ENCODE data around the gene EIF3L.
A peak's percentile ranks its signal among the peaks of the same experiment; 100 is the strongest.

Gene EIF3L

GRCh38 chr22:37893583-37893983, 44.4 kb downstream of the EIF3L start:
- H3K79me2 ChIP-seq = no peaks in the 10 kb centered on the region
- H3K4me1 ChIP-seq = peaks cover 48% of the 10 kb centered on the region
- no peaks in the 10 kb centered on the region for H3K27me3 ChIP-seq (ENCODE audit: control insufficient read depth, insufficient read depth, low read length)
- H3K4me2 ChIP-seq (ENCODE audit: low read length) = peak overlapping the region; percentile 2
- H3K36me3 ChIP-seq (ENCODE audit: control insufficient read depth, insufficient read depth, low read length) = no peaks in the 10 kb centered on the region
- no peak overlapping the region for H2AFZ ChIP-seq
- H3K9me3 ChIP-seq (ENCODE audit: control insufficient read depth, low read length) = no peaks in the 10 kb centered on the region
- no peak overlapping the region for H3K4me3 ChIP-seq (ENCODE audit: low read depth, low read length)
- TF ChIP-seq CTCF (IDR thresholded peaks at IDR 0.05) = no peak
- peak overlapping the region; percentile 98 for H3K27ac ChIP-seq
- H3K9ac ChIP-seq = no peak overlapping the region

GRCh38 chr22:37894939-37895670, 45.9 kb downstream of the EIF3L start:
- no peak overlapping the region for H3K9ac ChIP-seq
- H3K27me3 ChIP-seq (ENCODE audit: control insufficient read depth, insufficient read depth, low read length) = no peaks in the 10 kb centered on the region
- no peaks in the 10 kb centered on the region for H3K36me3 ChIP-seq (ENCODE audit: control insufficient read depth, insufficient read depth, low read length)
- no peaks in the 10 kb centered on the region for H3K79me2 ChIP-seq
- H3K27ac ChIP-seq = peak overlapping the region; percentile 98
- no peak for TF ChIP-seq CTCF (IDR thresholded peaks at IDR 0.05)
- no peak overlapping the region for H2AFZ ChIP-seq
- H3K4me2 ChIP-seq (ENCODE audit: low read length) = peak overlapping the region; percentile 17
- peak overlapping the region; percentile 0 for H3K4me3 ChIP-seq (ENCODE audit: low read depth, low read length)
- peaks cover 48% of the 10 kb centered on the region for H3K4me1 ChIP-seq
- H3K9me3 ChIP-seq (ENCODE audit: control insufficient read depth, low read length) = no peaks in the 10 kb centered on the region

GRCh38 chr22:37896181-37896592, 47.0 kb downstream of the EIF3L start:
- no peak overlapping the region for H3K9ac ChIP-seq
- peaks cover 44% of the 10 kb centered on the region for H3K4me1 ChIP-seq

GRCh38 chr22:37896939-37897338, 47.7 kb downstream of the EIF3L start:
- no peak overlapping the region for H3K4me3 ChIP-seq (ENCODE audit: low read depth, low read length)
- no peaks in the 10 kb centered on the region for H3K9me3 ChIP-seq (ENCODE audit: control insufficient read depth, low read length)
- no peaks in the 10 kb centered on the region for H3K79me2 ChIP-seq
- H3K36me3 ChIP-seq (ENCODE audit: control insufficient read depth, insufficient read depth, low read length) = no peaks in the 10 kb centered on the region
- no peaks in the 10 kb centered on the region for H3K27me3 ChIP-seq (ENCODE audit: control insufficient read depth, insufficient read depth, low read length)
- no peak for TF ChIP-seq CTCF (IDR thresholded peaks at IDR 0.05)
- H3K9ac ChIP-seq = no peak overlapping the region
- peaks cover 38% of the 10 kb centered on the region for H3K4me1 ChIP-seq
- H3K27ac ChIP-seq = peak overlapping the region; percentile 98
- peak overlapping the region; percentile 2 for H2AFZ ChIP-seq
- H3K4me2 ChIP-seq (ENCODE audit: low read length) = peak overlapping the region; percentile 3

More at GRCh38 chr22:37896181-37896592, 47.0 kb downstream of the EIF3L start:
- H2AFZ ChIP-seq = peak overlapping the region; percentile 2
- no peaks in the 10 kb centered on the region for H3K27me3 ChIP-seq (ENCODE audit: control insufficient read depth, insufficient read depth, low read length)
- no peak overlapping the region for H3K4me3 ChIP-seq (ENCODE audit: low read depth, low read length)
- H3K36me3 ChIP-seq (ENCODE audit: control insufficient read depth, insufficient read depth, low read length) = no peaks in the 10 kb centered on the region
- TF ChIP-seq CTCF (IDR thresholded peaks at IDR 0.05) = no peak
- H3K79me2 ChIP-seq = no peaks in the 10 kb centered on the region
- peak overlapping the region; percentile 24 for H3K4me2 ChIP-seq (ENCODE audit: low read length)
- H3K27ac ChIP-seq = peak overlapping the region; percentile 98
- H3K9me3 ChIP-seq (ENCODE audit: control insufficient read depth, low read length) = no peaks in the 10 kb centered on the region

GRCh38 chr22:37897807-37898206, 48.6 kb downstream of the EIF3L start:
- H3K79me2 ChIP-seq = no peaks in the 10 kb centered on the region
- no peaks in the 10 kb centered on the region for H3K36me3 ChIP-seq (ENCODE audit: control insufficient read depth, insufficient read depth, low read length)
- no peak overlapping the region for H3K9ac ChIP-seq
- H3K4me3 ChIP-seq (ENCODE audit: low read depth, low read length) = no peak overlapping the region
- H2AFZ ChIP-seq = no peak overlapping the region
- TF ChIP-seq CTCF (IDR thresholded peaks at IDR 0.05) = no peak
- no peaks in the 10 kb centered on the region for H3K27me3 ChIP-seq (ENCODE audit: control insufficient read depth, insufficient read depth, low read length)
- H3K4me2 ChIP-seq (ENCODE audit: low read length) = no peak overlapping the region
- peaks cover 32% of the 10 kb centered on the region for H3K4me1 ChIP-seq
- H3K9me3 ChIP-seq (ENCODE audit: control insufficient read depth, low read length) = no peaks in the 10 kb centered on the region
- H3K27ac ChIP-seq = peak overlapping the region; percentile 62

Data from parathyroid adenoma (tissue), 2 donors.